Uterus (tissue), 2 donors: Measurements from ENCODE around the gene LRRIQ1.

ENCODE experiments used
- CTCF ChIP-seq, 4 experiments: fragments of 200-600 bp in 2 of 4; fragments of 450-650 bp in 2 of 4; sonication (generic) in 2 of 4; IDR thresholded peaks; one replicate each; pipeline ENCODE4 v1.5.1; 2016 to 2019; ENCODE audit warnings: antibody characterized with exemption in 4 of 4, mild to moderate bottlenecking in 2 of 4, moderate library complexity in 1 of 4
- POLR2A ChIP-seq, 2 donors: fragments of 450-650 bp; IDR thresholded peaks; one replicate each; pipeline ENCODE4 v1.6.1; 2016; ENCODE audit warnings: antibody characterized with exemption in 2 of 2, mild to moderate bottlenecking in 1 of 2, moderate library complexity in 1 of 2

GRCh38 chr12:85060916-85061315 lies 24.8 kb downstream of the LRRIQ1 start:
- no peak for TF ChIP-seq CTCF (IDR thresholded peaks at IDR 0.05)
- no peak for TF ChIP-seq POLR2A (IDR thresholded peaks at IDR 0.05)
